Aorta (tissue), 5 donors: ENCODE results near the gene FAM222A. TPM values are rescaled to one million over a fixed set of nuclear protein-coding genes. Genes with fewer than 3 reads are reported as not detected.

Experiments
- ATAC-seq: fragments of 200-7000 bp; cut with Tn5 transposase; one replicate; pipeline ENCODE4 v1.9.1; 2022; ENCODE audit warnings: moderate library complexity; ENCODE audit not compliant: low FRiP score
- DNase-seq, 2 donors: peaks; one replicate each; pipeline ENCODE4 v3.0.0-alpha.2; 2020
- H3K27ac ChIP-seq, 2 donors: one replicate each; pipeline ENCODE4 v1.5.1; 2013; ENCODE audit warnings: low read length in 2 of 2, mild to moderate bottlenecking in 2 of 2, moderate library complexity in 2 of 2, control low read depth in 1 of 2, inconsistent platforms in 1 of 2, low read depth in 1 of 2
- H3K27me3 ChIP-seq, 2 donors: one replicate each; pipeline ENCODE4 v1.6.1; 2013; ENCODE audit warnings: control low read depth in 1 of 2, low read length in 1 of 2, mild to moderate bottlenecking in 1 of 2, moderate library complexity in 1 of 2; ENCODE audit not compliant: insufficient read depth in 2 of 2, control insufficient read depth in 1 of 2
- H3K36me3 ChIP-seq, 2 donors: one replicate each; pipeline ENCODE4 v1.6.1; 2013; ENCODE audit warnings: control low read depth in 1 of 2, low read length in 1 of 2, mild to moderate bottlenecking in 1 of 2; ENCODE audit not compliant: insufficient read depth in 2 of 2, control insufficient read depth in 1 of 2
- H3K4me1 ChIP-seq, 2 donors: one replicate each; pipeline ENCODE4 v1.6.1; 2013; ENCODE audit warnings: low read length in 2 of 2, control low read depth in 1 of 2, mild to moderate bottlenecking in 1 of 2, moderate library complexity in 1 of 2; ENCODE audit not compliant: insufficient read depth in 2 of 2, control insufficient read depth in 1 of 2
- H3K4me3 ChIP-seq, 2 donors: one replicate each; pipeline ENCODE4 v1.5.1; 2013; ENCODE audit warnings: low read length in 2 of 2, control low read depth in 1 of 2, mild to moderate bottlenecking in 1 of 2
- H3K9me3 ChIP-seq: one replicate; pipeline ENCODE4 v1.6.1; 2013; ENCODE audit warnings: mild to moderate bottlenecking, low read length; ENCODE audit not compliant: control insufficient read depth
- WGBS, 2 donors: extraction: QIAGEN DNeasy Blood & Tissue Kit; methylation state at CpG; one replicate each; pipeline ENCODE4 v1.1.7; 2013; 5-methylcytosine and 5-hydroxymethylcytosine counted together
- intact Hi-C, 2 donors: fragments of 100-400 bp; cut with DNase I; formaldehyde crosslinking; loops; one replicate each; pipeline versions ENCODE4 v1.14.2 to v1.15.0; 2022
- polyA plus RNA-seq, 2 donors: library from polyadenylated mRNA; stranded (reverse); fragments of 200-250 nt; gene quantifications; one replicate each; pipeline ENCODE4 v1.2.3, GENCODE V29; 2013
- total RNA-seq, 2 donors: library from RNA; stranded (reverse); fragmentation: NEBNext Ultra II Directional; extraction: Animal tissue kit (Norgen Biotek cat#: 25700); gene quantifications; one replicate each; pipeline ENCODE4 v1.2.1, GENCODE V29; 2021
- donor health status: healthy with polysubstance abuse.
- donor health status: Bipolar disorder and iron deficiency.
- donor health status: DM: no; HTN: no; CAD: no.
- donor health status: DM: no; HTN: no; CAD: no.
- donor health status: DM: yes; HTN: yes; CAD: no.

The FAM222A gene
- total and polyA plus RNA-seq, 4 donors, result 0.25 to 0.52 (median 0.38) TPM

GRCh38 chr12:109800536-109800935 lies 86.9 kb downstream of the FAM222A start:
- H3K9me3 ChIP-seq, result no peaks in the 10 kb centered on the region
- ATAC-seq (no peak), DNase-seq (no peak)
- WGBS, 2 donors, result 90 to 93% methylated on average over 13 of the region's 13 CpGs
- H3K27me3 ChIP-seq, result no peaks in the 10 kb centered on the region
- H3K4me1 ChIP-seq, result no peaks in the 10 kb centered on the region
- H3K27ac ChIP-seq, result no peak overlapping the region
- H3K36me3 ChIP-seq, result no peaks in the 10 kb centered on the region
- intact Hi-C loops, result loop anchor here in 1 of 2 donors (5.0 kb wide), 1 partner anchor 47 kb away; no protein-coding TSS in a partner anchor
- no peak overlapping the region for H3K4me3 ChIP-seq

DNA sequence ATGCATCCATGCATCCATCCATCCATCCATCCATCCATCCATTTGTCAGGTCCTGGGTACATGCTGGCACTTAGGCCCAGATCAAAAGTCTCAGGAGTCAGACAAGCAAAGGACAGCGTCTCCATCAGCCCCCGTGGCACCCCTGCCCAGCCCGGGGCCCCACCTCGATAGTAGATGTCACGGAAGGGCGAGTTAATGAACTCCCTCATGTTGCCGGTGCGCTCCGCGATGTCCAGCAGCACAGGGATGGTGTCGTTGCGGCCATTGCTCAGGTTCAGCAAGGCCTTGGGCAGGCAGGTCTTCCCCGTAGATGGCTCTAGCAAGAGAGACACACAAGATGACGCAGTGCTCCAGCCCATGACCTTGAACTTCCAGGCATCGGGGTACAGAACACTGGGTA lies 89.2 kb downstream of the FAM222A start:
- H3K4me3 ChIP-seq, result no peak overlapping the region
- ATAC-seq (no peak), DNase-seq (no peak)
- H3K9me3 ChIP-seq, result no peaks in the 10 kb centered on the region
- intact Hi-C loops, result loop anchor here in 1 of 2 donors (5.0 kb wide), 1 partner anchor 44 kb away; no protein-coding TSS in a partner anchor
- H3K27ac ChIP-seq, result no peak overlapping the region
- H3K36me3 ChIP-seq, result no peaks in the 10 kb centered on the region
- no peaks in the 10 kb centered on the region for H3K27me3 ChIP-seq
- WGBS, 2 donors, result 90 to 92% methylated on average over 15 of the region's 15 CpGs
- no peaks in the 10 kb centered on the region for H3K4me1 ChIP-seq

- Histone ChIP-seq H3K27me3 (no peaks in the 10 kb centered on the region), H3K36me3 (no peaks in the 10 kb centered on the region), H3K27ac (no peak overlapping the region), H3K4me3 (no peak overlapping the region), H3K9me3 (no peaks in the 10 kb centered on the region), H3K4me1 (no peaks in the 10 kb centered on the region)
- intact Hi-C loops, result loop anchor here (2.0 to 5.0 kb wide), 2 partner anchors 41 to 44 kb away; no protein-coding TSS in a partner anchor
- DNase-seq, result no peak
- no peak for ATAC-seq
- WGBS, 2 donors, result 85 to 87% methylated on average over 3 of the region's 3 CpGs
Measured at GRCh38 chr12:109803678-109804077, 90.1 kb downstream of the FAM222A start.

GRCh38 chr12:109804820-109805761 lies 91.5 kb downstream of the FAM222A start:
- WGBS, 2 donors, result 32 to 33% methylated on average over 12 of the region's 12 CpGs
- Histone ChIP-seq H3K36me3 (no peaks in the 10 kb centered on the region), H3K4me3 (no peak overlapping the region), H3K4me1 (no peaks in the 10 kb centered on the region), H3K9me3 (no peaks in the 10 kb centered on the region), H3K27ac (no peak overlapping the region), H3K27me3 (no peaks in the 10 kb centered on the region)
- ATAC-seq, result peak; percentile 84
- peak; percentile 75 to 91 for DNase-seq
- intact Hi-C loops, result loop anchor here (1.0 to 5.0 kb wide), 3 partner anchors 40 to 75 kb away; partner anchors contain the start of gene GLTP (in 1 of the 2)

DNA sequence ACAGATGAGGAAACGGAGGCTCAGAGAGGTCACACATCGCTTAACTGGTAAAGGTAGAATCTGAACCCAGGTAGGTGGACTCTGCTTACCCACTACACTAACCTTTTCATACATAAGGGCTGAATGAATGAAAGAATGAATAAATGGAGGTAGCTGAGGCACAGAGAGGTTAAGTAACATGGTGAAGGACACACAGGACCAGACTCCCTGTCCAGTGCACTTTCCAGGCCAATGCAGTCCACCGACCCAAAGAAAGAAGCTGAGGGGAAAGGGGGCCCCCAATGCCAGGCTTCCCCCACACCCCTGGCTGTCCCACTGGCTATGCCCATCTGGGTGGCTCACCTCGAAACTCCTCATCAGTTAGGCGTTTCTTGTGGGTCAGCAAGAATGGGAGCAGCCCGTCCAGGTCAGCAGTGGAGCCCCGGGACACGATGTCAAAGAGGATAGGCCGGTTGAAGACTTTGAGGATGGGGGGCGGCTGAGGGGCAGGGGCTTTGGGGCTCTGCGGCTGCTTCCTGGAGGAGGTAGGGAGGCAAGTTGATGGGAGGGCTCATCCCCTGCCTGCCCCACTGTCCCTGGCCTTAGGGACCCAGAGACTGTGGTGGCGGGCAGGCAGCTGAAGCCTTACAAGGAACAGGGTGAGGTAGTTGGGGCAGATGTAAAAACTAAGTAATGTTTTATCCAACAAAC lies 94.5 kb downstream of the FAM222A start:
- no peak overlapping the region for H3K4me3 ChIP-seq
- intact Hi-C loops, result loop anchor here in 1 of 2 donors (1.0 kb wide), 1 partner anchor 72 kb away; the partner anchor contains the start of gene GLTP
- H3K4me1 ChIP-seq, result no peaks in the 10 kb centered on the region
- 93 to 94% methylated on average over 12 of the region's 12 CpGs for WGBS, 2 donors
- ATAC-seq, result no peak
- no peak for DNase-seq
- H3K27me3 ChIP-seq, result no peaks in the 10 kb centered on the region
- H3K36me3 ChIP-seq, result no peaks in the 10 kb centered on the region
- no peak overlapping the region for H3K27ac ChIP-seq
- H3K9me3 ChIP-seq, result no peaks in the 10 kb centered on the region

DNA sequence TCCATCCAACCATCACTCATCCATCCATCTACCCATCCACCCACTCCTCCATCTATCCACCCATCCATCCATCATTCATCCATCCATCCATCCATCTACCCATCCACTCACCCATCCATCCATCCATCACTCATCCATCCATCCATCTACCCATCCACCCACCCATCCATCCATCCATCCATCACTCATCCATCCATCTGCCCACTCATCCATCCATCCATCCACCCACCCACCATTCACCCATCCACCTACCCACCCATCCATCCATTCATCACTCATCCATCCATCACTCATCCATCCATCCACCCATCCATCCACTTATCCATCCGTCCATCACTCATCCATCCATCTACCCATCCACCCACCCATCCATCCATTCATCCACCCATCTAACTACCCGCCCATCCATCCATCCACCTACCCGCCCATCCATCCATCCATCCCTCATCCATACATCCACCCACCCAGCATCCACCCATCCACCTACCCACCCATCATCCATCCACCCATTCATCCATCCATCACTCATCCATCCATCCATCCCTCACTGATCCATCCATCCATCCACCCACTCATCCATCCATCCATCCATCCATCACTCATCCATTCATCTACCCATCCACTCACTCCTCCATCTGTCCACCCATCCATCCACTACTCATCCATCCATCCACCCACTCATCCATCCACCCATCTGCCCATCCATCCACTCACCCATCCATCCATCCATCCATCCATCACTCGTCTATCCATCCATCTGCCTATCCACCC lies 95.4 kb downstream of the FAM222A start:
- no peaks in the 10 kb centered on the region for H3K4me1 ChIP-seq
- H3K27me3 ChIP-seq, result no peaks in the 10 kb centered on the region
- no peaks in the 10 kb centered on the region for H3K9me3 ChIP-seq
- WGBS, 2 donors, result 95 to 97% methylated on average over 4 of the region's 4 CpGs
- ATAC-seq (no peak), DNase-seq (no peak)
- intact Hi-C loops, result no loop called here
- H3K36me3 ChIP-seq, result no peaks in the 10 kb centered on the region
- no peak overlapping the region for H3K27ac ChIP-seq
- no peak overlapping the region for H3K4me3 ChIP-seq

DNA sequence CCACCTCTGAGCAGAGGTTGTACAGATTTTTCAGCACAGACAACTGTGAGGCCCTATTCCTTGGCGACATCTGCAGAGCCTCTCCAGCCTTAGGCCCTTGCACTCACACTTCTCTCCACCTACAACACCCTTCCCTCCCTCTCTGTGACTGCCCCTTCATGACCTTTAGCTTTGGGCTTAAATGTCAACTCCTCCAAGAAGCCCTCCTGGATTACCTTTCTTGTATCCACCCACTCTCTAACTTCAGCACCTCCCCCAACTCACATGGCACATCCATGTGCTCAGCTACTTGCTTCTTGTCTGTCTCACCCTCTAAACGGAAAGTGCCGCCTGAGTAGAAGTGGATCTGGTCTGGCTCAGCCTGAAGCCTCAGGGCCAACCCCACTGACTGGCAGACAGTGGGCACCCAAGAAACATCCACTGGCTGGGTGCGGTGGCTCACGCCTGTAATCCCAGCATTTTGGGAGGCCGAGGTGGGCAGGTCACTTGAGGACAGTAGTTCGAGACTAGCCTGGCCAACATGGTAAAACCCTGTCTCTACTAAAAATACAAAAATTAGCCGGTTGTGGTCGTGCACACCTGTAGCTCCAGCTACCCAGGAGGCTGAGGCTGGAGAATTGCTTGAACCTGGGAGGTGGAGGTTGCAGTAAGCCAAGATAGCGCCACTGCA lies 97.5 kb downstream of the FAM222A start:
- Histone ChIP-seq H3K4me3 (no peak overlapping the region), H3K27ac (no peak overlapping the region), H3K27me3 (no peaks in the 10 kb centered on the region), H3K9me3 (no peaks in the 10 kb centered on the region), H3K36me3 (no peaks in the 10 kb centered on the region), H3K4me1 (no peaks in the 10 kb centered on the region)
- 92% methylated on average over 10 of the region's 10 CpGs for WGBS, 2 donors
- no peak for ATAC-seq
- DNase-seq, result no peak
- intact Hi-C loops, result no loop called here

DNA sequence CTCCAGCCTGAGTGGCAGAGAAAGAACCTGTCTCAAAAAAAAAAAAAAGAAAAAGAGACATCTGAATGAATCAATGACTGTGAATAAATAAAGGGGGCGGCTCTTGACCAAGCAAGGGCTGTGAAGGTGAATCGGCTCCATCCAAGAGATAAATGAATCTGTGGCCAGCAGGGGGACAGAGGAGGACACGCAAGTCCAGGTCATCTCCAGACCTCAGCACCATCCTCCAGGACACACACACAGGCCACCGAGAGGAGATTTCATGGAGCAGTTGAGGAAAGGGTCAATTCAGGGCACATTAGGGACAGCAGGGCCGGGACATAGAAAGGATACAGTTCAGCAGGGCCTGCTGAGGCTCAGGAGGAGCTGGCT lies 98.0 kb downstream of the FAM222A start:
- H3K4me1 ChIP-seq, result no peaks in the 10 kb centered on the region
- no peak for DNase-seq
- no peak overlapping the region for H3K4me3 ChIP-seq
- no peaks in the 10 kb centered on the region for H3K27me3 ChIP-seq
- no peak overlapping the region for H3K27ac ChIP-seq
- WGBS, 2 donors, result 74 to 83% methylated on average over 5 of the region's 5 CpGs
- no peak for ATAC-seq
- intact Hi-C loops, result no loop called here
- no peaks in the 10 kb centered on the region for H3K36me3 ChIP-seq
- H3K9me3 ChIP-seq, result no peaks in the 10 kb centered on the region
